ENCODE measurements around the gene PRDX1. TPM values are rescaled to one million over a fixed set of nuclear protein-coding genes. Genes with fewer than 3 reads are reported as not detected.

The PRDX1 gene
- total RNA-seq, 2 experiments from 2014 or later: 473 to 580 TPM

DNA sequence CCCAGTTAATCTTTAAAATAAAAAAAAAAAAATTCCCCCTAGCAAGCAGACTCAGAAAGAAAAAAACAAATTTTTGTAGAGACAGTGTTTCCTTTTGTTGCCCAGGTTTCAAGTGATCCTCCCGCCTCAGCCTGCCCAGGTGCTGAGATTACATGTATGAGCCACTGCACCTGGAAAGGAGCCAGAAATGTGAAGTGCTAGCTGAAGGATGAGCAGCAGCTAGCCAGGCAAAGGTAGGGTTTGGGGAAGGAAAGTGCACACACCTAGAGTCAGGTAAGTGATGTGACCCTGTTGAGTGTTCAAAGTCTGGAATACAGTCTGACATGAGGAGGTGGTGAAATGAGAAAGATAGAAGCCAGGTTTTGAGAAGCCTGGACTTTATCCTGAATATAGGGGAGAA is 30.6 kb upstream of the PRDX1 start:
- Mint-ChIP-seq H3K36me3 (ENCODE audit: low read depth) (peaks cover 14% of the 10 kb centered on the region), H3K9me3 (ENCODE audit: low read depth) (no peaks in the 10 kb centered on the region), H3K27ac (peak overlapping the region; percentile 56), H3K4me1 (peaks cover 16% of the 10 kb centered on the region), H3K27me3 (no peaks in the 10 kb centered on the region), H3K4me3 (peak overlapping the region; percentile 94)
- intact Hi-C loops (cut with DNase I, micrococcal nuclease): no loop called here
- POLR2A ChIA-PET: interaction anchor here (1.1 kb wide), 1 partner anchor 30 kb away, joined by 7 read pairs; the partner anchor contains the start of gene PRDX1
- ATAC-seq (no peak), DNase-seq (peak; percentile 36)
- CTCF ChIA-PET: interaction anchor here (0.8 kb wide), 1 partner anchor 806 kb away, joined by 3 read pairs; no protein-coding TSS in a partner anchor

DNA sequence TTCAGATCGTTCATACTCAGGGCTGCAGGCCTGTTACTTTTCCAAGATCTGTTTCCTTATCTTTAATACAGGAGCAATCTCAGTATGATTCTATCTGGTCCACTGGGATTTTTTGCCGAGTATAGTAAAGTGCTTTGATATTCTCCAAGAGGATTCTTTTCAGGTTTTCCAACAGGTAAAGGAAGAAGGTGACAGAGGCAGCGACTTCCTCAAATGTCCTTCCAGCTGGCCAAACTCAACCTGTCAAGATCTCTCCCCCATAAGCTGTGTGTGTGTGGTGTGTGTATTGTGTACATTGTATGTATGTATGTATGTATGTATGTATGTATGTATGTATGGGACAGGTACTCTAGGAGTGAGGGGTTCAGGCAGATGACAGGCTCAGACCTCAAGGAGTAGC is 30.0 kb upstream of the PRDX1 start:
- H3K9me3 Mint-ChIP-seq (ENCODE audit: low read depth): no peaks in the 10 kb centered on the region
- peaks cover 13% of the 10 kb centered on the region for H3K36me3 Mint-ChIP-seq (ENCODE audit: low read depth)
- H3K27ac Mint-ChIP-seq: peak overlapping the region; percentile 94
- POLR2A ChIA-PET: interaction anchor here (1.0 to 2.2 kb wide), 5 partner anchors 30 to 761 kb away, joined by 3 to 27 read pairs (median 7); partner anchors contain the start of genes MUTYH, PRDX1 and TOE1
- H3K4me1 Mint-ChIP-seq: peaks cover 14% of the 10 kb centered on the region
- H3K27me3 Mint-ChIP-seq: no peaks in the 10 kb centered on the region
- no peak for ATAC-seq
- intact Hi-C loops (cut with DNase I, micrococcal nuclease): loop anchor here (1.0 to 2.0 kb wide), 4 partner anchors 18 to 565 kb away; partner anchors contain the start of gene EIF2B3 (in 1 of the 2)
- peak overlapping the region; percentile 94 for H3K4me3 Mint-ChIP-seq
- no peak for DNase-seq
- CTCF ChIA-PET: interaction anchor here (0.7 to 1.4 kb wide), 9 partner anchors 9 to 693 kb away, joined by 3 to 12 read pairs (median 4); partner anchors contain the start of gene PRDX1

DNA sequence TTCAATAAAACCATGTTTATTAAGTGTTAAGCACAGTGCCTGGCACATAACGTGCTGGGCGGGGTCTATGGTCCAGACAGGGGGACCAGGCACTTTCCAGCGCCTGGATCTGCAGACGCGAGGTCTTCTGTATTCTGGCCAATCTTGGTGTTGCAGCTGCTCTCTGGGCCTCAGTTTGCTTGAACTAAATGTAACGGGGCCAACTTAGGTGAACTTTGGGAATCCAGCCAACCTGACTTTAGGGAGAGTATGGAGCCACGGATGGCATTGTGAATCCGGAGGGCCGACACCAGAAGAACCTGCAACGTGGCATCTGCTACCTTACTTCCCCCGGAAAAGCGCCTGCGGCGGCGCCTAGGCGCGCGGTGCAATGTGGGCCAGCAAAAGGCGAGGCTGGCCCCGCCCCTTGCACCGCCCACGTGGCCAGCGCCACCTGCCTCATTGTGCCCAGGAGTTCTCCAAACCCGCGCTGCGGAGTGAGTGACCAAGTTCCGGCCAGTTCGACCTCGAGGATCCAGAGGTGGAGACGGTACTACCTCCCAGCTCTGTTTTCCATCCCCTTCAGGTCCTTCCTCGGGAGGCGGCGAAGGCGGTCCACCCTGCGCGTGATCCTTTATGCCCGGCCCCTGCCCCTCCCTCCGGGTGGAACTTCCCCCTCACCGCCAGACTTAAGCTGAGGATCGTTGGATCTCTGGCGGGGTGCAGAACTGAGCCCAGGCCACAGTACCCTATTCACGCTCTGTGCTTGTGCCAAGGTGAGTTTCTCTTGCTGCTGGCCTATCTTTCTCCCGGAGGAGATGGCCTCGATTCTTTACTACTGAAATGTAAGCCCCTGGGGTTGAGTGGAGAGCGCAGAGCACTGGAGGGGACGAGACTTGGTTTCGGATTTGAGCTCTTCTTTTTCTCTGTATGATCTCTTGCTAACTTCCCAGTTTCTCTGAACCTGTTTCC is 29.0 kb upstream of the PRDX1 start, which contains the start of gene AKR1A1:
Gene AKR1A1, plus strand, starts transcription at position 426 of the 951 bp plus-strand sequence. CDS start 10,969 bp downstream, outside the sequence.
- intact Hi-C loops (cut with DNase I, micrococcal nuclease): loop anchor here (1.0 to 2.0 kb wide), 11 partner anchors 19 to 697 kb away; partner anchors contain the start of genes CCDC163 (in 2 of the 2), MMACHC (in 2 of the 2), PRDX1 (in 2 of the 2) and EIF2B3 (in 1 of the 2)
- Mint-ChIP-seq H3K27me3 (no peaks in the 10 kb centered on the region), H3K9me3 (ENCODE audit: low read depth) (no peaks in the 10 kb centered on the region), H3K4me1 (peaks cover 16% of the 10 kb centered on the region), H3K36me3 (ENCODE audit: low read depth) (peaks cover 9% of the 10 kb centered on the region), H3K27ac (peak within 1 kb of the TSS; percentile 94), H3K4me3 (peak within 1 kb of the TSS; percentile 94)
- ChIA-PET CTCF (interaction anchor here (0.7 to 1.4 kb wide), 10 partner anchors 10 to 692 kb away, joined by 3 to 12 read pairs (median 4); partner anchors contain the start of gene PRDX1), POLR2A (interaction anchor here (1.0 to 2.2 kb wide), 6 partner anchors 29 to 760 kb away, joined by 3 to 27 read pairs (median 4); partner anchors contain the start of genes MUTYH, PRDX1 and TOE1)
- ATAC-seq: peak; percentile 94
- peak; percentile 95 for DNase-seq

GRCh38 chr1:45545553-45546310 is 24.0 kb upstream of the PRDX1 start:
- H3K9me3 Mint-ChIP-seq (ENCODE audit: low read depth): no peaks in the 10 kb centered on the region
- no peak overlapping the region for H3K4me3 Mint-ChIP-seq
- H3K27me3 Mint-ChIP-seq: no peaks in the 10 kb centered on the region
- POLR2A ChIA-PET: interaction anchor here (0.5 to 2.8 kb wide), 5 partner anchors 24 to 725 kb away, joined by 3 to 13 read pairs (median 4); partner anchors contain the start of gene PRDX1
- DNase-seq (no peak), ATAC-seq (no peak)
- H3K36me3 Mint-ChIP-seq (ENCODE audit: low read depth): no peaks in the 10 kb centered on the region
- CTCF ChIA-PET: interaction anchor here (0.6 to 3.0 kb wide), 7 partner anchors 9 to 155 kb away, joined by 3 to 13 read pairs (median 5); partner anchors contain the start of gene TMEM69
- no peak overlapping the region for H3K27ac Mint-ChIP-seq
- intact Hi-C loops (cut with DNase I, micrococcal nuclease): loop anchor here in 1 of 2 experiments (2.0 kb wide), 1 partner anchor 23 kb away; no protein-coding TSS in a partner anchor
- H3K4me1 Mint-ChIP-seq: peaks cover 31% of the 10 kb centered on the region

GRCh38 chr1:45545019-45545493 is 23.4 kb upstream of the PRDX1 start:
- no peaks in the 10 kb centered on the region for H3K9me3 Mint-ChIP-seq (ENCODE audit: low read depth)
- DNase-seq: peak; percentile 41
- POLR2A ChIA-PET: interaction anchor here (0.5 to 2.8 kb wide), 5 partner anchors 23 to 724 kb away, joined by 3 to 13 read pairs (median 4); partner anchors contain the start of gene PRDX1
- CTCF ChIA-PET: interaction anchor here (0.6 to 3.0 kb wide), 9 partner anchors 10 to 1445 kb away, joined by 3 to 13 read pairs (median 5); partner anchors contain the start of gene TMEM69
- ATAC-seq: peak; percentile 54
- intact Hi-C loops (cut with DNase I, micrococcal nuclease): loop anchor here in 1 of 2 experiments (2.0 kb wide), 1 partner anchor 22 kb away; no protein-coding TSS in a partner anchor
- H3K27ac Mint-ChIP-seq: no peak overlapping the region
- H3K4me1 Mint-ChIP-seq: peaks cover 31% of the 10 kb centered on the region
- H3K36me3 Mint-ChIP-seq (ENCODE audit: low read depth): no peaks in the 10 kb centered on the region
- H3K27me3 Mint-ChIP-seq: no peaks in the 10 kb centered on the region
- no peak overlapping the region for H3K4me3 Mint-ChIP-seq

GRCh38 chr1:45544530-45544929 is 22.8 kb upstream of the PRDX1 start:
- ChIA-PET CTCF (interaction anchor here (0.7 to 3.0 kb wide), 6 partner anchors 10 to 1444 kb away, joined by 3 to 13 read pairs (median 4); no protein-coding TSS in a partner anchor), POLR2A (interaction anchor here (1.0 to 2.8 kb wide), 3 partner anchors 23 to 725 kb away, joined by 3 to 13 read pairs (median 3); partner anchors contain the start of gene PRDX1)
- DNase-seq: no peak
- Mint-ChIP-seq H3K27ac (no peak overlapping the region), H3K4me3 (no peak overlapping the region), H3K9me3 (ENCODE audit: low read depth) (no peaks in the 10 kb centered on the region), H3K4me1 (peaks cover 31% of the 10 kb centered on the region), H3K36me3 (ENCODE audit: low read depth) (no peaks in the 10 kb centered on the region), H3K27me3 (no peaks in the 10 kb centered on the region)
- intact Hi-C loops (cut with DNase I, micrococcal nuclease): loop anchor here (1.0 to 2.0 kb wide), 2 partner anchors 22 to 23 kb away; partner anchors contain the start of gene PRDX1 (in 1 of the 2)
- no peak for ATAC-seq

DNA sequence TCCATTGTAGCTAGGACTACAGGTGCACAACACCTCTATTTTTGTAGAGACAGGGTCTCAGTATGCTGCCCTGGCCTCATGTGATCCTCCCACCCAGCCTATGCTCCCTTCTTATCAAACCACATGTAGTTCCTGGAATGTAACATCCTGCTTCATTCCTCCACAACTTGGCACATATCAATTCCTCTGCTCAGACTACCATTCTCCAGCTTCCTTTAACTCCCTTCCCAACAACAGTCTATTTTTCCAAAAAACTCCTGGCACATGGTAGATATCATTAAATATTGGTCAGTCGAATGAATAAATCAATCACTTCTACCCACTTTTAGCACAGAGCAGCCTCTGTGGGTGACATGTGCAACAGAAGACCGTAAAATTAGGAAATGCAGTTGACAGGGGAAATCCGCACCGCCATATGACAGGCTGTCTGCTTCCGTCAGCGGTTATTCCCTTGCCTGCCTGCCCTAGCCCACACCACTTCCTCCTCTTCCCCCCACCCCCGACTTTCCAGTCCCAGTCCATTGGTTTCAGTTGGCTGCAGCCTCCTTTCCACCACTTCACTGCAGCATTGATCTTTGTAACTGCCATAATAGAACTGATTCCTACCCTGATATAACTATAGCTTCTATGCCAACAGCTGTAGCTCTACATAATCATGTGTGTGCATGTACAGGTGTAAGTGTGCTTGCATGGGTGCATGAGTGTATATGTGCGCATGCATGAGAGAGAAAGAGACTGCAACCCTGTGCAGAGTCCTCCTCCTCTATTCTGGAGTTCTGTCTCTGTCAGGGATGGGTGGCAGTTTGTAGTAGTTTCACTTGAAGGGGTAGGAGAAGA is 22.1 kb upstream of the PRDX1 start:
- peak overlapping the region; percentile 72 for H3K27ac Mint-ChIP-seq
- peak overlapping the region; percentile 30 for H3K4me3 Mint-ChIP-seq
- H3K9me3 Mint-ChIP-seq (ENCODE audit: low read depth): no peaks in the 10 kb centered on the region
- intact Hi-C loops (cut with DNase I, micrococcal nuclease): loop anchor here (1.0 to 2.0 kb wide), 2 partner anchors 21 to 22 kb away; partner anchors contain the start of gene PRDX1 (in 1 of the 2)
- no peaks in the 10 kb centered on the region for H3K27me3 Mint-ChIP-seq
- no peaks in the 10 kb centered on the region for H3K36me3 Mint-ChIP-seq (ENCODE audit: low read depth)
- ChIA-PET CTCF (interaction anchor here (0.9 to 3.0 kb wide), 7 partner anchors 11 to 357 kb away, joined by 3 to 13 read pairs (median 5); no protein-coding TSS in a partner anchor), POLR2A (interaction anchor here (0.6 to 1.8 kb wide), 3 partner anchors 8 to 724 kb away, joined by 3 to 6 read pairs (median 5); partner anchors contain the start of gene PRDX1)
- peak; percentile 81 for DNase-seq
- ATAC-seq: peak; percentile 92
- peaks cover 31% of the 10 kb centered on the region for H3K4me1 Mint-ChIP-seq

DNA sequence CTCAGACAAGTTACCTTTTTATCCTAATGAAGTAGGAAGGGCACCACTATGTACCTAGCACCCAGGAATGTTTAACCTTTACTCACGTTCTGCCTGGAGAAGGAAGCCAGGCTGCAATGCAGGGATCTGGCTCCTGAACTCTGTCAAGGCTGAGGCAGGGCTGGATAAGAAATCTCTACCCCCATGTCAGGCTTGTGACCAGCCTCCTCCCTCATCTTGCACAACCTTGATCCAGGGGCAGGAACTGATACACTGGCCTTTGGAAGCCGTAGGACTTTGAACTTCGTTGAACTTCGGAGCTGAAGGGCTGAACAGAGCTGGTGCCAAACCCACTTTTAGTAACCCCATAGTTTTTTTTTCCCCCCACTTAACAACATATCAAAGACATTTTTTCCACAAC is 20.9 kb upstream of the PRDX1 start:
- Mint-ChIP-seq H3K4me1 (peaks cover 31% of the 10 kb centered on the region), H3K36me3 (ENCODE audit: low read depth) (no peaks in the 10 kb centered on the region), H3K27ac (no peak overlapping the region), H3K27me3 (no peaks in the 10 kb centered on the region), H3K9me3 (ENCODE audit: low read depth) (no peaks in the 10 kb centered on the region), H3K4me3 (no peak overlapping the region)
- ATAC-seq (no peak), DNase-seq (no peak)
- intact Hi-C loops (cut with DNase I, micrococcal nuclease): no loop called here
- CTCF ChIA-PET: interaction anchor here (0.9 to 1.4 kb wide), 2 partner anchors 19 to 29 kb away, joined by 3 to 5 read pairs; no protein-coding TSS in a partner anchor
- POLR2A ChIA-PET: interaction anchor here (1.8 kb wide), 1 partner anchor 21 kb away, joined by 6 read pairs; the partner anchor contains the start of gene PRDX1

GRCh38 chr1:45541193-45541592 is 19.5 kb upstream of the PRDX1 start:
- intact Hi-C loops (cut with DNase I, micrococcal nuclease): no loop called here
- ATAC-seq (no peak), DNase-seq (no peak)
- peaks cover 40% of the 10 kb centered on the region for H3K4me1 Mint-ChIP-seq
- no peaks in the 10 kb centered on the region for H3K27me3 Mint-ChIP-seq
- H3K4me3 Mint-ChIP-seq: no peak overlapping the region
- H3K9me3 Mint-ChIP-seq (ENCODE audit: low read depth): no peaks in the 10 kb centered on the region
- H3K36me3 Mint-ChIP-seq (ENCODE audit: low read depth): no peaks in the 10 kb centered on the region
- H3K27ac Mint-ChIP-seq: no peak overlapping the region
- CTCF ChIA-PET: no interaction called here
- POLR2A ChIA-PET: no interaction called here
